T-helper 1 cell (primary cell): ENCODE data around the gene LMNTD1.

Experiments used
- DNase-seq, 5 donors: peaks; one replicate each; pipeline ENCODE4 v3.0.0-alpha.2; 2012 to 2020

The LMNTD1 gene

DNA sequence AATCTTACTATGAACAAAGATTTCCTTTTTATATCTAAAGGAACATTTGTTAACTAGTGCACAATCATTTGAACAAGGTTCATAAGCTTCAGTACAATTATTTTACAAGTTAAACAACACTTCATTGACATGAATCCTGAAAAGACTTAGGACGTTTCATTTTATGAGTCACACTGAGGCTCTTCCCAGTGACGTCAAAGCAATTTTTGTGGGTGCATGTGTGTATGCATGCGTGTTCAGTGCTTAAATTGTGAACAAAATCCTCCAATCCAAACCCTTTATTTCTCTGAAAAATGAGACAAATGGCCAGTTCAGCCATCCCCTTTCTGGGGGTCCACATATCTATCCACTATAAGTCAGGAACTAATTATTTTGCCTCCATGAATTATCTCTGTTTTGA, 2.9 kb downstream of the LMNTD1 start:
- DNase-seq, result no peak

GRCh38 chr12:25549120-25549519, 4.0 kb downstream of the LMNTD1 start:
- no peak for DNase-seq

DNA sequence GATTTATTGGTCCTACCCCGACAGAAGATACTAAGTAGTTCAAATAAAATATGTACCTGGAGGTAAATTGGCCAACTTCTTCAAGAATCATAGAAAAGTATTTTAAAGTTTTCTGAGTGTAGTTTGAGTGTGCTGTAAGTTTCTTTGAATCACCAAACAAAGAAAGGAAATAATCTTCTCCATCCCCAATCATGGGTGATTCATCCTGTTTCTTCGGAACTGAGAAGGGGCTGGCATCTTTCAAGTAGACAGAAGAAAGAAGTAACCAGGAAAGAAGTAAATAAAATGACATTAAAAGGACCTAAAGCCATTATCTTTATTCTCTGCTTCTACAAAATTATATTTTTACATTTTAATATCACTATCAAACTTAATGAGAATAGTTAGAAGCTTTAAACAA, 6.8 kb downstream of the LMNTD1 start:
- DNase-seq, result no peak

DNA sequence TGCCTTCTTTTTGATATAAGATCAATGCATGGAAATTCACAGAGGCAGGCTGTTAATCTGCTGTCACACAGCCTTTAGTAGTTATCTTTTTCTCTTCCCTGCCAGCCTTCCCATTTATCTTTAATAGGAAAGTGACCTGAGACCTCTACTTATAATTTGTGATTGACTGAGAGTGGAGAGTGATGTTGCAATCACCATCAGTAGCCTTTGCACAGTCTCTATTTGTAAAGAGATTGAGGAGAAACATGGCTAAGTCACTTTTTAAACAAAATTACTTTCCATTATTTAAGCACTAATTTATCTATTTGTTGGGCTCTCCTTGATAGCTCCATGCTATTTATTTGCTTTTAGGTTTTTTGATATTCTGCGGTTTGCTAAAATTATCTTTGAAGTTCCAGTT, 19.9 kb downstream of the LMNTD1 start:
- DNase-seq, result no peak

- no peak for DNase-seq
Observed at GRCh38 chr12:25531502-25532052, 21.5 kb downstream of the LMNTD1 start.

GRCh38 chr12:25529738-25530137, 23.3 kb downstream of the LMNTD1 start:
- no peak for DNase-seq

DNA sequence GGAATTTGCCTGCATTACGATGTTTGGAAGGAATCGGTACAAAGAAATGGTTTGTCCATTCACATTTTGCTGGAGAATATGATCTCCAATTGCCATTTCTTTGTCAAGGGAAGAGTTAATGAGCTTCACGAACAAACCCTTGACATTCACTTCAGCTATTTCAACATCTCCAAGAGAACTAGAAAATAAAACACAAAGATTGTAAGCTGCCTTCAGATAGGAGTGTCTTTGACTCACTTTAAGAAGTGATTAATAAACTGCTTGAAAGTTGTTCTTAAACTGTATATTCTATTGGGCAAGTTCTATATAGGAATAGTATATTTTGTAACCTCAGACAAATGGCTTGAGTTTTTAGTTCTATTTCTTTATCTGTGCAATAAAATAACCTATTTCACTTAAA, 26.3 kb downstream of the LMNTD1 start:
- DNase-seq, result no peak

DNA sequence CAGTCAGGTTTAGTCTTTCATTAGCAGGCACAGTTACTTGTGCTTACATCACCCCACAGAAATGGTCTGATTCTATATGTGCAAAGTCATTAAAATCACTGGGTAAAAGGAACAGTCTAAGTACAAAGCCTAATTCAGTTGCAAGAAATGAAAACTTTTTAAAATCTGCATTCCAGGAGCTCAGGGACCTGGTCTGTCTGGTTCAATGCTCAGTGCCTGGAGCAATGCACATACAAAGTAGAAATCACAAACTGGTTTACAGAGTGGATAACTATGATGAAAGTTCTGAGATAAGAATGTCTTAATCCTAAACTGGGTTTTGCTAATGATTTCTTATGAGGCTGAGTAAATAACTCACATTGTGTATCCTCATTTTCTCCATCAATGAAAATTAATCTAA, 28.7 kb downstream of the LMNTD1 start:
- no peak for DNase-seq

DNA sequence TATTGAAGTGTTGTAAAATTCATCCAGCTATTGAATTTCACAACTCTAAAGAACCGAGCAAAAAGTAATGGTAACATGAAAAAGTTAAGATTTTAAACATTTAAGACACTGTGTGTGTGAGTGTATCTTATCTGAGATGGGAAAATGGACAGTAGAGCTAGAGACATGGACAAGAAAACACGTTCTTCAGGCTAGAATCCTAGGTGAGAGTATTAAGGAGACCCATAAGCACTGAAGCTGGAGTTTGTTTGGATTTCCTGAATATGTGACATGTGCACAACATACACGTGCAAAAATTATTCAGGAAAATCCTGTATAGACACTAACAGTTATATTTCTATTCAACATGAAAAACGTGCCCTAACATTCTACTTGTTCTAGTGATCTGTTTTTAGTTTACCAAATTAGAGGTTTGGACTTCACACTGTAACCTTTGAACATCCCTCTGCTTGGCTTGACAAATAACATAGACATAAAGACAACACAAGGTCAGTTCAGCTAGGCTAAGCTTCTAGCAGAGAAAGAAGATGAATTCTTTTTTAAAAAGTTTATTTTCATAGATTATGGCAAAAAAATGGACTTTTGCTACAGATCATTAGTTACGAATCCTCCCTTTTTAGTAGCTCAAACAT, 31.3 kb downstream of the LMNTD1 start:
- no peak for DNase-seq

GRCh38 chr12:25518512-25518911, 34.6 kb downstream of the LMNTD1 start:
- no peak for DNase-seq

DNA sequence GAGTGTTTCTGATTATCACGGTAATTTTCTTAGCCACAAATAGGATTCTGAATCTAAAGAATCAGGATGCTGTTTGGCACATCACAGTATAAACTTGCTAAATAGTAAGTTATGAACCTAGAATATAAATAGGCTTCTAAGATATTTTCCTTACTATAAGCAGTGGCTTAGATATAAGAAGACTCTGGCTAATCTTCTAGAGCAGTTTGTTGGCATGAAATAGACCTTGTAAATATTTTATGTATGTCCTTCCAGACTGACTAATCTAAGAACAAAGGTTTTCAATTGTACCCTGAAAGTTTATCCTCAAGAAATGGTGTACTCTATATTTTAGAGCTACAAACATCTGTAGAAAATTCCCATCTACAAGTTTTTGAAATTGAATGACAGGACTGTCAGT, 48.3 kb downstream of the LMNTD1 start:
- DNase-seq, result no peak

DNA sequence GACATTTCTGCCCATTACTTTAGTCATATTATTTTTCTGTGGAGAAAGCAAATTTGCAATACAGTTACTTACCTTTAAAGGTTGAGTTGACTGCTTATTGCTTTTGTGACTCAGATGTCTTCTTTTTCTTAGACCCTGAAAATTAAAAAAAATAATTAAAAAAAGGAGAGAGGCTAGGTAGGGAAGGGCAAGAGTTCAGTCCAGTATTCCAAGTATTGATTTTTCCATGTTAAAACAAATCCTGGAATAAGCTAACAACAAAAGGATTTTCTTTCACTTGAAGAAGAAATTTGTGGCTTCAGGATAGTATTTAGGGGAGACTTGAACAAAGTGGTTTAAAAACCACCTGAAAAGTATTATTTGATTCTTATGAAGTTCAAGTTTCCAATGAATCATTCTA, 49.4 kb downstream of the LMNTD1 start:
- no peak for DNase-seq

GRCh38 chr12:25502596-25502995, 50.5 kb downstream of the LMNTD1 start:
- no peak for DNase-seq

DNA sequence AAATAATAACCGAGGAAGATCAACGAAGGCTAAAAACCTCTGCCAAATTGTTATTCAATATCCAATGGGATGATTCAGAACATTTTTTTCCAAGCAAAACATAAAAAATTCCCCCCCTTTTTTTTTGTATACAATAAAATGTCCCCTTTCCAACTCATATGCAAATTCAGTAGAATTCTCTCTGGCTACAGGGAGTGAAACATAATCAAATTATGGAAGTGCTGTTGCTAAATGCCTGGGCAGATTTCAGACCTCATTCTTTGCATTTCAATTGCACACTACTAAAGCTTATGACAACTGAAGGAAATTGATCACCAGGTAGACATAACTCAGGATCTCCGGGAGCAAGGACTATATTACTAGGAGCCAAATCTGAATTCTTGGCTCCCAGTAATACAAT, 51.0 kb downstream of the LMNTD1 start:
- DNase-seq, result no peak

- no peak for DNase-seq
Observed at GRCh38 chr12:25501549-25501948, 51.5 kb downstream of the LMNTD1 start.

- no peak for DNase-seq
Observed at GRCh38 chr12:25500651-25501050, 52.4 kb downstream of the LMNTD1 start.

GRCh38 chr12:25497021-25497420, 56.1 kb downstream of the LMNTD1 start:
- no peak for DNase-seq

GRCh38 chr12:25496098-25496587, 56.9 kb downstream of the LMNTD1 start:
- no peak for DNase-seq

DNA sequence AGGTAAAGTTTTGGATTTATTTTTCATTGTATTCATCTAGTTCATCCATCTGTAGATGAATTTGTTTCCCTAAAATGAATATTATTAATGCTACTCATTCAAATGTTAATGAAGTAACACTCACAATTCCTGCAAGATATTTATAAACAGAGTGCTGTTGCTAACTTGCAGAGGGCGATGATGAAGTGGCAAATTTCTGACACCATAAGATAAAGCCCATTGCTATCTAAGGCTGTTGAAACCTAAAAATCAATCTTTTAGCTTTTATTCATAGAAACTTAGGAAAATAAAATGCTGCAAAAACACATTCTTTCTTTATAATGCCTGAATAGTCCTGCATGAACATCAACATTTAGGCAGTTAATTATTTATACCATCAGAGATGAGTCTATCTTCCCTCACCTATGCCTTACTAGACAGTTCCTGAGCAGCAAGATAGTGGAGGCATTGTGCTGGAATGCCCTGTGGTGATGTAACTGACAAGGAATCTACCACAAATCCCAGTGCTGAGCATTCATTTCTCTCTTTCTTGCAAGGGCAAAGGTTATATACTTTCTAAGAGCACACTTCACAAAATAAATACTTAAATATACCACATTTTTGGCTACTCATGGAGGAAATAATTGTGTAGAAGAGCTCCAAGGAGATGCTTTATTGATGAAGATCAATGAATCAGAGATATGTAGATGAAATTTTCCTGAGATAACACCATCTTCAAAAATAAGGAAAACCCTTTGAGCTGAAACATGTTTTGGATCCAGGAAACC, 57.6 kb downstream of the LMNTD1 start:
- DNase-seq, result no peak

- no peak for DNase-seq
Observed at GRCh38 chr12:25494926-25495325, 58.2 kb downstream of the LMNTD1 start.

DNA sequence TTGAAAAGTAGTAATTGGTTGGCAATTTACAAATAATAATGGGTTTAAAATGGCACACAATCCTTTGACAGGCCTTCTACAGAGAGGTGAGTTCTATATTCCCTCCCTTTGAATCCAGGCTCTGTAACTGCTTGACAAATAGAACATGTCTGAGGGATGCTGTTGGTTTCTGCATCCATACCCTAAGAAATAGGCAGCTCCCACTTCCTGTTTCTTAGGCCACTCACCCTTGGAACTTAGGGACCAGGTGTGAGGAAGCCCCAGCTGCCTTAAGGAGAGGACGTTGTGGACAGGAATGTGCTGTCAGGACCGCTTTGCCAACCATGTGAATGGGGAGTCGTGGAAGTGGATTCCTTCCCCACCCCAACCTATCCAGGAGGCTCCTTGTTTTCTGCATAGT, 59.4 kb downstream of the LMNTD1 start:
- no peak for DNase-seq

DNA sequence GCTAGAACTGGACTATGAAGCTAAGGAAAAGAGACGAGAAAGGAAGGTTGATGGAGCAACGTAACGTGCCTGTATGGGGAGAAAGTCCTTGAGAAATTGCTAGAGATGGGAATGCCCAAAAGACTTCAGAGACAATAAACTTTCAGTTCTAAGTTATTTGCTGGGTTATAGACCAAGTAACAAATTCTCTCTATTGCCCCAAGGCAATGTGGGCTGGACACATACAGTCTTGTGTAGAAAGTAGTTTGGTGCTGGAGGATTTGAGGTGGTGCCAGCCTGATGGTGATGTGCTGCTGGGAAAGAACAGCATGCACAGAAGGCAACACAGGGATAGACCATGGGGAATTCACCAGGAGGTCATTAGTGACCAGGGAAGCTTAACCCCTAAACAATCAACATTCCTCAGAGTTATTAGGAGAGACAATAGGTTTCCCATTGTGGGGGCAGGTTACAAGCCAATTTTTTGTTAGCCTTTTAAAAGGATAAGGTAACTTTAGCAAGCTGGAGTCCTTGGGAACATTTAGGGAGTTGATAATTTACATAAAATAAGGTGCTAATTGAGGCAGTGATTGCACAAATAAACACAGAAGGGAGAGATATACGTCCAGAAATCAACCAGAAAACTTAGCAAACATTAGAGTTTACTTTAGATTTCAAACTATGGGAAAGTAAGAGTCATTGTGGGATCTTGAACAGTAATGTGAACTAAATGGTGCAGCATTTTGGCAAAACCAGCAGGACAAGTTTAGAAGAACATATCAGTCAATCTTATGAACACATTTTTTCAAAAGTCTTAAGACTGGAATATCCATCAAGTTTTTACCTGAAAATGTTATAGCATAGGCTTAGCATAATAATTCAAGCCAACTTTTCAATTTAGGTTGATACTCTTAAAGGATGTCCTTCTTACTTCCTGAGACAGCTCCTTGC, 61.4 kb downstream of the LMNTD1 start:
- DNase-seq, result no peak
